IMR-90 (cell line): ENCODE data around the gene ZNF654. TPM values are rescaled to one million over a fixed set of nuclear protein-coding genes. Genes with fewer than 3 reads are reported as not detected.

Source experiments
- ATAC-seq: fragments of 200-7000 bp; cut with Tn5 transposase; 2 replicates; pipeline ENCODE4 v1.9.1; 2020; ENCODE audit warnings: low read depth, mild to moderate bottlenecking, moderate library complexity
- BruUV-seq: library from RNA; stranded (reverse); fragments of 400-500 nt; replicated peaks from 2 replicates; lab custom pipeline; 2021; lab: Mats Ljungman, UMichigan
- CTCF ChIA-PET: fragments of 300-600 bp; formaldehyde crosslinking; extraction: SDS; loops from one replicate; lab custom pipeline; 2021; ENCODE audit warnings: antibody characterized with exemption; lab: Yijun Ruan, JAX
- POLR2A ChIA-PET: fragments of 300-600 bp; sonication (Branson Sonifier 250); formaldehyde crosslinking; loops from one replicate; lab custom pipeline; 2022; ENCODE audit warnings: antibody characterized with exemption; ENCODE audit not compliant: unreplicated experiment; lab: Charles Lee
- DNase-seq: peaks from one replicate; pipeline ENCODE4 v3.0.0; 2013
- H2AFZ ChIP-seq: replicated peaks from 2 replicates; pipeline ENCODE3; 2013; ENCODE audit warnings: low read length, mild to moderate bottlenecking; ENCODE audit not compliant: poor library complexity
- H2AK5ac ChIP-seq: 2 replicates; pipeline ENCODE4 v1.6.1; 2013; ENCODE audit warnings: low read depth, low read length, inconsistent platforms
- H2AK9ac ChIP-seq: replicated peaks from 2 replicates; pipeline ENCODE3; 2013; ENCODE audit warnings: mild to moderate bottlenecking, low read depth, low read length, moderate library complexity; ENCODE audit not compliant: poor library complexity
- H2BK120ac ChIP-seq: 2 replicates; pipeline ENCODE4 v1.6.1; 2013; ENCODE audit warnings: low read depth, low read length, inconsistent platforms
- H2BK15ac ChIP-seq: 3 replicates; pipeline ENCODE4 v1.6.1; 2013; ENCODE audit warnings: low read depth, low read length, inconsistent platforms
- H2BK20ac ChIP-seq: 2 replicates; pipeline ENCODE4 v1.6.1; 2013; ENCODE audit warnings: low read depth, mild to moderate bottlenecking, inconsistent platforms, low read length, moderate library complexity
- H2BK5ac ChIP-seq: 2 replicates; pipeline ENCODE4 v1.6.1; 2013; ENCODE audit warnings: mild to moderate bottlenecking, low read depth, low read length, inconsistent platforms; ENCODE audit not compliant: poor library complexity, severe bottlenecking
- H3K14ac ChIP-seq: replicated peaks from 2 replicates; pipeline ENCODE4 v1.6.1; 2013; ENCODE audit warnings: low read depth, low read length, inconsistent platforms
- H3K18ac ChIP-seq: 2 replicates; pipeline ENCODE4 v1.6.1; 2013; ENCODE audit warnings: low read depth, low read length, control low read depth
- H3K23ac ChIP-seq: 2 replicates; pipeline ENCODE4 v1.6.1; 2013; ENCODE audit warnings: low read depth, low read length, inconsistent platforms
- H3K27ac ChIP-seq: 2 replicates; pipeline ENCODE4 v1.5.1; 2013; ENCODE audit warnings: mild to moderate bottlenecking, control low read depth, low read length; ENCODE audit not compliant: insufficient read depth
- H3K27me3 ChIP-seq: 2 replicates; pipeline ENCODE4 v1.6.1; 2013; ENCODE audit warnings: low read length; ENCODE audit not compliant: control insufficient read depth, insufficient read depth
- H3K36me3 ChIP-seq: 2 replicates; pipeline ENCODE4 v1.6.1; 2013; ENCODE audit warnings: low read length, mixed read lengths; ENCODE audit not compliant: control insufficient read depth, insufficient read depth
- H3K4ac ChIP-seq: 2 replicates; pipeline ENCODE4 v1.6.1; 2013; ENCODE audit warnings: low read depth, low read length, inconsistent platforms
- H3K4me1 ChIP-seq: 2 replicates; pipeline ENCODE4 v1.6.1; 2013; ENCODE audit warnings: low read length, mixed read lengths; ENCODE audit not compliant: control insufficient read depth, insufficient read depth
- H3K4me2 ChIP-seq: 2 replicates; pipeline ENCODE4 v1.6.1; 2013; ENCODE audit warnings: low read depth, mild to moderate bottlenecking, control low read depth, low read length, moderate library complexity
- H3K4me3 ChIP-seq: 2 replicates; pipeline ENCODE4 v1.5.1; 2013; ENCODE audit warnings: low read depth, mild to moderate bottlenecking, control low read depth, low read length, moderate library complexity; ENCODE audit not compliant: insufficient read depth
- H3K56ac ChIP-seq: 2 replicates; pipeline ENCODE4 v1.6.1; 2013; ENCODE audit warnings: low read length, inconsistent platforms; ENCODE audit not compliant: insufficient read depth; ENCODE audit errors: extremely low read depth
- H3K79me1 ChIP-seq, 2 experiments: 2 replicates each; pipeline ENCODE4 v1.6.1; 2013; ENCODE audit warnings: low read length in 2 of 2, inconsistent platforms in 1 of 2, low read depth in 1 of 2
- H3K9ac ChIP-seq: 2 replicates; pipeline ENCODE4 v1.6.1; 2013; ENCODE audit warnings: low read depth, low read length, control low read depth
- H3K9me1 ChIP-seq: 2 replicates; pipeline ENCODE4 v1.6.1; 2013; ENCODE audit warnings: low read length, inconsistent platforms; ENCODE audit not compliant: insufficient read depth
- H3K9me3 ChIP-seq: 2 replicates; pipeline ENCODE4 v1.6.1; 2013; ENCODE audit warnings: low read length; ENCODE audit not compliant: control insufficient read depth, insufficient read depth
- H4K20me1 ChIP-seq: 2 replicates; pipeline ENCODE4 v1.6.1; 2013; ENCODE audit warnings: low read length, inconsistent platforms; ENCODE audit not compliant: insufficient read depth
- H4K5ac ChIP-seq: 2 replicates; pipeline ENCODE4 v1.6.1; 2013; ENCODE audit warnings: mild to moderate bottlenecking, low read depth, low read length, control low read depth
- H4K8ac ChIP-seq, 2 experiments: 2 replicates each; pipeline ENCODE4 v1.6.1; 2013; ENCODE audit warnings: low read depth in 2 of 2, low read length in 2 of 2, control low read depth in 1 of 2, inconsistent platforms in 1 of 2
- H4K91ac ChIP-seq: 2 replicates; pipeline ENCODE4 v1.6.1; 2013; ENCODE audit warnings: low read depth, low read length, inconsistent platforms; ENCODE audit not compliant: insufficient read depth
- BHLHE40 ChIP-seq: fragments of 150-350 bp; IDR thresholded peaks from 2 replicates; pipeline ENCODE4 v1.6.1; 2016; ENCODE audit warnings: mild to moderate bottlenecking, low read depth, low read length
- CEBPB ChIP-seq: IDR thresholded peaks from 2 replicates; pipeline ENCODE4 v1.6.1; 2012; ENCODE audit warnings: low read depth, low read length, improper control_type of control experiment
- CHD1 ChIP-seq: IDR thresholded peaks from 2 replicates; pipeline ENCODE4 v1.6.1; 2012; ENCODE audit warnings: low read depth, low read length, improper control_type of control experiment
- FOS ChIP-seq: fragments of 150-350 bp; IDR thresholded peaks from 2 replicates; pipeline ENCODE4 v1.6.1; 2016; ENCODE audit warnings: low read depth, low read length
- MAFK ChIP-seq: IDR thresholded peaks from 2 replicates; pipeline ENCODE4 v1.6.1; 2012; ENCODE audit warnings: low read depth, low read length, improper control_type of control experiment
- MXI1 ChIP-seq: IDR thresholded peaks from 2 replicates; pipeline ENCODE4 v1.6.1; 2012; ENCODE audit warnings: low read depth, mild to moderate bottlenecking, low read length, moderate library complexity, borderline replicate concordance
- NFE2L2 ChIP-seq: fragments of 150-350 bp; IDR thresholded peaks from 2 replicates; pipeline ENCODE4 v1.6.1; 2016; ENCODE audit warnings: low read depth, mild to moderate bottlenecking, low read length
- RAD21 ChIP-seq: IDR thresholded peaks from 2 replicates; pipeline ENCODE4 v1.6.1; 2012; ENCODE audit warnings: low read length, improper control_type of control experiment
- RCOR1 ChIP-seq: IDR thresholded peaks from 2 replicates; pipeline ENCODE4 v1.6.1; 2012; ENCODE audit warnings: mild to moderate bottlenecking, low read length, improper control_type of control experiment; ENCODE audit not compliant: insufficient replicate concordance
- RFX5 ChIP-seq: IDR thresholded peaks from 2 replicates; pipeline ENCODE4 v1.8.0; 2012; ENCODE audit warnings: low read depth, mild to moderate bottlenecking, low read length, moderate library complexity
- SMC3 ChIP-seq: fragments of 150-350 bp; IDR thresholded peaks from 2 replicates; pipeline ENCODE4 v1.6.1; 2016; ENCODE audit warnings: low read depth, mild to moderate bottlenecking, antibody characterized with exemption, low read length, moderate library complexity
- WGBS, 2 experiments: methylation state at CpG; one replicate each; pipeline versions ENCODE4 v1.1.5 to v1.1.7; 2013; ENCODE audit warnings: missing lambda C conversion rate in 2 of 2; ENCODE audit not compliant: insufficient read length in 1 of 2; ENCODE audit errors: extremely low coverage in 2 of 2; 5-methylcytosine and 5-hydroxymethylcytosine counted together
- dilution Hi-C: fragments of 300-500 bp; cut with HindIII; formaldehyde crosslinking; loops from one replicate; pipeline ENCODE4 v1.14.3; 2018; ENCODE audit warnings: low sequenced_read_pairs; ENCODE audit not compliant: unreplicated experiment
- in situ Hi-C: fragments of 300-500 bp; cut with MboI; formaldehyde crosslinking; loops from 3 replicates; pipeline ENCODE4 v1.14.3; 2019; ENCODE audit warnings: low sequenced_read_pairs, inconsistent platforms, mixed read lengths
- intact Hi-C: fragments of 100-400 bp; cut with micrococcal nuclease; formaldehyde crosslinking; loops from 2 replicates; pipeline ENCODE4 v1.10.0; 2022
- polyA plus RNA-seq, 3 experiments: library from polyadenylated mRNA; depleted of rRNA; stranded (reverse); fragments of >200 nt; gene quantifications; 2 replicates each; pipeline ENCODE4 v1.2.3, GENCODE V29; 2012; ENCODE audit warnings: low replicate concordance in 1 of 3
- total RNA-seq: library from RNA; depleted of rRNA; stranded (reverse); fragments of >200 nt; gene quantifications from 2 replicates; pipeline ENCODE4 v1.2.3, GENCODE V29; 2012
- TF ChIP-seq, protein P1 (sequence below): conservative IDR thresholded peaks from 2 replicates; pipeline ENCODE4 v1.5.1; 2012; ENCODE audit warnings: mild to moderate bottlenecking, low read depth, low read length, improper control_type of control experiment
- TF ChIP-seq, protein P2 (sequence below): fragments of 150-350 bp; IDR thresholded peaks from 2 replicates; pipeline ENCODE4 v1.6.1; 2017; ENCODE audit warnings: mild to moderate bottlenecking, antibody characterized with exemption, low read length, low read depth
- TF ChIP-seq, protein P3 (sequence below): fragments of 150-350 bp; IDR thresholded peaks from 2 replicates; pipeline ENCODE4 v1.6.1; 2016; ENCODE audit warnings: low read depth, mild to moderate bottlenecking, low read length, moderate library complexity, borderline replicate concordance

ZNF654 gene
- total and polyA plus RNA-seq, 2 of the 4 experiments (the other 2 are of a cell fraction), result 3.3 to 11.5 TPM

DNA sequence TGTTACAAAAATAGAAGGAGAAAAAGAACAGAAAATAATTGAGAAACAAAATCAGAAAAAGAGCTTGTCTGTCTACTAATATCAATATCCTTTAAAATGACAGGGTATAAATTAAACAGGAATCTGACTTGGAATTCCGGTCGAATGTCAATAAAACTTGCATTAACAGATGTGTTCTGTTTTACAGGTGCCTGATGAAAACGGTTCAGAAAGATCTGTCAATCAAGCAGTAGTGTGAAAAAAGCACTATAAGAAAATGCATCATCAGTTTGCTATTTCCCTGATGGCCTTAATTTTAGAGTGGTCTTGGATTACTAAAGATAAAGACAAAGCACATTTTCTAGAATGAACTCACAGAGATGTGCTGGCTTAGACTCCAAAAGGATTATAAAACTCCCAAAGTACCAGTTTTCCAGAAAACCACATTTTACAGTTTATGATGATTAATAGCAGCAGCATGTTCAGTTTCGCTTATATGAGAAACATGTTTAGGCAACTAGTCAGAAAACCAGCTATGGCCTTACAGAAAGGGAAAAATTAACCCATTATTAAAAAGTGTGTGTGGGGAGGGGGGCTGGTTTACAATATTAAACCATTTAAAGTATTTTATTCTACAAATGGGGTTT lies 82.5 kb downstream of the ZNF654 start:
- H3K9me3 ChIP-seq, result no peaks in the 10 kb centered on the region
- no peak overlapping the region for H2BK15ac ChIP-seq
- H3K4me2 ChIP-seq, result peak overlapping the region; percentile 82; the same call in 1 of the 2 replicates
- H4K20me1 ChIP-seq, result no peaks in the 10 kb centered on the region
- ChIA-PET POLR2A (no interaction called here), CTCF (no interaction called here)
- peak overlapping the region; percentile 61; the same call in 1 of the 2 replicates for H3K18ac ChIP-seq
- no TSS peak for BruUV-seq
- H3K4me3 ChIP-seq, result no peak overlapping the region
- no peak overlapping the region for H3K23ac ChIP-seq
- in situ Hi-C loops (loop anchor here (25.0 kb wide), 1 partner anchor 1154 kb away; the partner anchor contains the start of gene VGLL3), intact Hi-C loops (loop anchor here (5.0 kb wide), 1 partner anchor 84 kb away; the partner anchor contains the start of genes CGGBP1 and ZNF654), dilution Hi-C loops (no loop called here)
- peaks cover 4 to 14% of the 10 kb centered on the region in 2 experiments; a peak in 2 of 4 replicates for H3K79me1 ChIP-seq
- no peaks in the 10 kb centered on the region for H3K4me1 ChIP-seq
- H3K36me3 ChIP-seq, result peaks cover 8% of the 10 kb centered on the region
- no peak overlapping the region for H3K27ac ChIP-seq
- peak overlapping the region; percentile 85 for H2BK5ac ChIP-seq
- no CpG with 5 or more reads among the region's 4 CpGs for WGBS, 2 experiments
- H2AFZ ChIP-seq, result no peak overlapping the region
- H4K5ac ChIP-seq, result no peak overlapping the region; the same call in 1 of the 2 replicates
- DNase-seq (peak; percentile 77), ATAC-seq (peak; percentile 59)
- H2BK120ac ChIP-seq, result no peak overlapping the region
- H3K56ac ChIP-seq, result no peak overlapping the region
- no peaks in the 10 kb centered on the region for H3K9me1 ChIP-seq
- H3K9ac ChIP-seq, result no peak overlapping the region
- no peak overlapping the region for H3K14ac ChIP-seq
- H2AK9ac ChIP-seq, result no peak overlapping the region
- TF ChIP-seq NFE2L2, result no peak
- TF ChIP-seq, protein P1, sequence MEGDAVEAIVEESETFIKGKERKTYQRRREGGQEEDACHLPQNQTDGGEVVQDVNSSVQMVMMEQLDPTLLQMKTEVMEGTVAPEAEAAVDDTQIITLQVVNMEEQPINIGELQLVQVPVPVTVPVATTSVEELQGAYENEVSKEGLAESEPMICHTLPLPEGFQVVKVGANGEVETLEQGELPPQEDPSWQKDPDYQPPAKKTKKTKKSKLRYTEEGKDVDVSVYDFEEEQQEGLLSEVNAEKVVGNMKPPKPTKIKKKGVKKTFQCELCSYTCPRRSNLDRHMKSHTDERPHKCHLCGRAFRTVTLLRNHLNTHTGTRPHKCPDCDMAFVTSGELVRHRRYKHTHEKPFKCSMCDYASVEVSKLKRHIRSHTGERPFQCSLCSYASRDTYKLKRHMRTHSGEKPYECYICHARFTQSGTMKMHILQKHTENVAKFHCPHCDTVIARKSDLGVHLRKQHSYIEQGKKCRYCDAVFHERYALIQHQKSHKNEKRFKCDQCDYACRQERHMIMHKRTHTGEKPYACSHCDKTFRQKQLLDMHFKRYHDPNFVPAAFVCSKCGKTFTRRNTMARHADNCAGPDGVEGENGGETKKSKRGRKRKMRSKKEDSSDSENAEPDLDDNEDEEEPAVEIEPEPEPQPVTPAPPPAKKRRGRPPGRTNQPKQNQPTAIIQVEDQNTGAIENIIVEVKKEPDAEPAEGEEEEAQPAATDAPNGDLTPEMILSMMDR, result no peak
- no peak for TF ChIP-seq RAD21
- no peak for TF ChIP-seq FOS
- TF ChIP-seq BHLHE40, result no peak
- TF ChIP-seq MXI1, result no peak
- TF ChIP-seq RFX5, result no peak
- TF ChIP-seq CEBPB, result no peak
- no peak for TF ChIP-seq CHD1
- TF ChIP-seq RCOR1, result no peak
- TF ChIP-seq, protein P2, sequence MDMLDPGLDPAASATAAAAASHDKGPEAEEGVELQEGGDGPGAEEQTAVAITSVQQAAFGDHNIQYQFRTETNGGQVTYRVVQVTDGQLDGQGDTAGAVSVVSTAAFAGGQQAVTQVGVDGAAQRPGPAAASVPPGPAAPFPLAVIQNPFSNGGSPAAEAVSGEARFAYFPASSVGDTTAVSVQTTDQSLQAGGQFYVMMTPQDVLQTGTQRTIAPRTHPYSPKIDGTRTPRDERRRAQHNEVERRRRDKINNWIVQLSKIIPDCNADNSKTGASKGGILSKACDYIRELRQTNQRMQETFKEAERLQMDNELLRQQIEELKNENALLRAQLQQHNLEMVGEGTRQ, result no peak
- TF ChIP-seq, protein P3, sequence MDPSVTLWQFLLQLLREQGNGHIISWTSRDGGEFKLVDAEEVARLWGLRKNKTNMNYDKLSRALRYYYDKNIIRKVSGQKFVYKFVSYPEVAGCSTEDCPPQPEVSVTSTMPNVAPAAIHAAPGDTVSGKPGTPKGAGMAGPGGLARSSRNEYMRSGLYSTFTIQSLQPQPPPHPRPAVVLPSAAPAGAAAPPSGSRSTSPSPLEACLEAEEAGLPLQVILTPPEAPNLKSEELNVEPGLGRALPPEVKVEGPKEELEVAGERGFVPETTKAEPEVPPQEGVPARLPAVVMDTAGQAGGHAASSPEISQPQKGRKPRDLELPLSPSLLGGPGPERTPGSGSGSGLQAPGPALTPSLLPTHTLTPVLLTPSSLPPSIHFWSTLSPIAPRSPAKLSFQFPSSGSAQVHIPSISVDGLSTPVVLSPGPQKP, result no peak
- TF ChIP-seq MAFK, result no peak
- no peak for TF ChIP-seq SMC3
- no peak overlapping the region for H2BK20ac ChIP-seq
- no peak overlapping the region; a peak in 1 of 4 replicates for H4K8ac ChIP-seq
- H3K4ac ChIP-seq, result no peak overlapping the region
- no peak overlapping the region for H2AK5ac ChIP-seq
- H4K91ac ChIP-seq, result no peak overlapping the region
- H3K27me3 ChIP-seq, result no peaks in the 10 kb centered on the region
